Pons (tissue), 1 donor: ENCODE data around the gene KIF5A.

Experiments used
- DNase-seq: peaks from one replicate; pipeline ENCODE4 v3.0.0-alpha.2; 2016; ENCODE audit warnings: low spot score

KIF5A gene

DNA sequence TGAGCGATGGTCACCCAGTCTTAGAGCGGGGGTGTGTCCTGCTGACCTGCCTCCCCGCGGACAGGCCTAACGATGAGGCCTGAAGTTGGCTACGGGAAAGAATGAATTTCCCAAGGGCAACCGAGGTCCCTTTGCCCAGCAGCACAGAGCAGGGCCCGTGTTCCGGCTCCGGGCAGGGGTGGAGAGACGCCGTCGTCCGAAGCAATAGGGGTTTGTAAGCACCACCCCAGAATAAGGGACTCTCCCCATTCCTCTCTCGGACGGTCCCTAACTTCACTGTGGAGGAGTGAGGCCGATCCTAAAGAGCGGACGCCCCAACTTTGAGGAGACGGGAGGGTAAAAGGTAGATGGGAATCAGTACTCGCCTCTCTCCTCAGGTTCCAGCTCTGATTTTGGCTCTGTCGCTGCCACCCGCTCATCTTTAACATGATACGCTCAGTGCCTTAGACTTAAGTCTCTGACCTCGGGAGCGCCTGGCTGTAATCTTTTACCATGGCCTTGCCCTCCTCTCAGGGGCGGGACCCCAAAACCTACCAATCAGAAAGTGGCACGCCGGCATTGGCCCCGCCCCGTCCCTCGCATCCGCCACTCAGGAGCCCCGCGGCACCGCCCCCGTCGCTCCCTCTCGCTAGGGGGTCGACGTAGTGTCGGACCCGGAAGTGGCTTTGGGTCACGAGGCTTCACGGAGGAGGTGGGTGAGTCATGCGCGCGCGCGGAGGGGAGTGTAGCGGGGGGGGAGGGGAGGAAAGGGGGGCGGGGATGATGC is 29.6 kb upstream of the KIF5A start, which contains the start of gene DDIT3:
Gene DDIT3, minus strand, starts transcription at position 462 of the 766 bp plus-strand sequence. CDS start 3,108 bp downstream, outside the sequence.
- DNase-seq: peak; percentile 98

DNA sequence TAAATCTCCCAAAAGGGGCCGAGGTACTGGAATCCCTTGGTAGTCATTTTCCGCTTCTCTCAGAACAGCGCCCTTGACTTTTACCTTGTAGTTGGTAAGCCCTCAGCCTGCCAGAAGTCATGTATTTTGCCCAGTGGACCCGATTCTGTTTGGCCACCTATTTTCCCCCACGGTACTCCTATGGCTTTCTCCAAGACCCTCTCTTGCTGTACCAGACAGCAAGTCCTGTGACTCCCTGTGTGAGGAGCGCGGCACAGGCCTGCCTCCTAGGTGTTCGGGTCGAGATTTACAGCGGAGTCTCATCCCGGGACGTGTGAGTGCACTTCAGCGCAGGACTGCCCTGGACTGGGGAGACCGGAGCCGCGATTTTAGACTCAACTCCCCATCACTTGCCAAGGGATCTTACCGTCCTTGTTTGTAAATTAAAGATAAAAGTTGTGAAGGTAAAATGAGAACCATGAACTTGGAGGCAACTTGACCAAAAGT is 28.3 kb upstream of the KIF5A start:
- DNase-seq: peak; percentile 59

DNA sequence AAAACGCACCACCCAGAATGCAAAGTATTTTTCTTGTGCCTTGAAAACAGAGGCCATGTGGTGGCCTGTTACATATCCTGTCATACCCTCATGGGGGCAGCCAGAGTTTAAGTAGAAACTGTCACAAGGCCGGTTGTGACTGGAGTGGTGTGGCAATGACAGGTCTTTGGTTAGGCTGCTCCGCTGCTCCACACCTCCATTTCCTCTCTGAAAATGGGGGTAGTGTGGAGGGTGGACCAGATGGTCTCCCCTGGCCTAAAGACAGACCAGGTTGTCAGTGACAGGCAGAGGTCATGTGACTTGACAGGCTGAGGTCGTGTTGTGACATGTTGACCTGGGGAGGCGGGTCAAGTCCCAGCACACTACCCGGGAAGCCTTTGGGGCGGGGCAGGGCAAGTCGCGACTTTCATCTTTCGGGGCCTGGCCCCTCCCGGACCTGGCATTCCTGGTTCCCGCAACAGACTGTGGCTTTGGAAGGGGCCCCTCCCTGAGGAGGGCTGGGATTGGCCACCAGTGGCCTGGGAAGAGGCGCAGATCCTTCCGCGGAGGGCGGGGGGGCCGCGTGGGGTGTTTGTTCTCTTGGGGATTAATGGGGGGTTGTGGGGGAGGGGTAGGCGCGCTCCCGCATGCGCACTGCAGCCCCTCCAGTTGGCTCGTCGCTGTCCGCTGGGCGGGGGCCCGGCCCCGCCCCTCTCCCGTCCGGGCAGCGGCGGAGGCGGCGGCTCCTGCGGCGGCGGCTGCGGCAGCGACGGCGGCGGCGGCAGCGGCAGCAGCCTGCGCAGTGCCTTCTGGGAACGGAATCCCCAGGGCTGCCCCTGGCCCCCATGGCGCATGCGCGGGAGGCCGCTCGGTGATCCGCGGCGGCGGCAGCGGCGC is 27.6 kb upstream of the KIF5A start, which contains the start of gene MBD6:
Gene MBD6, plus strand, starts transcription at position 814 of the 876 bp plus-strand sequence. CDS start 1,480 bp downstream, outside the sequence.
- DNase-seq: peak; percentile 90

DNA sequence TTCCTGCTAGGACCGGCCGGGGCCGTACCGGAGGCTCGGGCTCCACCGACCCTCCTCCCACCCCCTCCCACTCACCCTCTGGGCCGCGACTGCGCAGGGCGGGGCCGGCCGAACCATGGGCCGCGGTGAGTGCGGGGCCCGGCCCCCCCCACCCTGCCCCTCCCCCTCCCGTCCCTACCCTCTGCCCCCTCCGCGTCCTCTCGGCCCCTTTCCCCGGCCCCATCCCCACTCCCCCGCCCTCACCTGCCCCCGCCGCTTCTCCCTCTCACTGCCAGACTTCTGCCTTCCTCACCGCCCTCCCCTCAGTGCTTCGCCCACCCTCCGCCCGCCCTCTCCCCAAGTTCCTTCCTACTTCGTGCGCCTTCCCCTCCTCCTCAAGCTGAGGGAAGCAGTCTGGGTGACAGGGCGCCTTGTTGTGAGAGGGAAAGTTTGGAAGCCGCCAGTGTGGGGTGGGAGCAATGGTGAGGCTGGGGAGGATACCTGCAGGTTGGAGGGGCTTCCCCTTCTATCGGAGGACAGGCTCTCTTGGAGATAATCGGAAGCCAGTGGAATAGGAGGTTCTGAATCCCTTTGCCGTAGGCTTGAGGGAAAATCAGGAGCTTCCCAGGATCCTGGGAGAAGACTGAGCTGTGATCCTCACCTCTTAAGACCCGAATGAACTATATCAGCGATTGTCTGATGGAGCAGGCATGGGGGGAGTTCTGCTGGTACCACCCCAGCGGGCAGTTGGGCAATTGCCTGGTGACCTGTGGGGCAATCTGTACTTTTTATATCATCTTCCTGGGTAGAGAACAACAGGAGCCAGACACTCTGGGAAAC is 26.7 kb upstream of the KIF5A start:
- DNase-seq: peak; percentile 59

DNA sequence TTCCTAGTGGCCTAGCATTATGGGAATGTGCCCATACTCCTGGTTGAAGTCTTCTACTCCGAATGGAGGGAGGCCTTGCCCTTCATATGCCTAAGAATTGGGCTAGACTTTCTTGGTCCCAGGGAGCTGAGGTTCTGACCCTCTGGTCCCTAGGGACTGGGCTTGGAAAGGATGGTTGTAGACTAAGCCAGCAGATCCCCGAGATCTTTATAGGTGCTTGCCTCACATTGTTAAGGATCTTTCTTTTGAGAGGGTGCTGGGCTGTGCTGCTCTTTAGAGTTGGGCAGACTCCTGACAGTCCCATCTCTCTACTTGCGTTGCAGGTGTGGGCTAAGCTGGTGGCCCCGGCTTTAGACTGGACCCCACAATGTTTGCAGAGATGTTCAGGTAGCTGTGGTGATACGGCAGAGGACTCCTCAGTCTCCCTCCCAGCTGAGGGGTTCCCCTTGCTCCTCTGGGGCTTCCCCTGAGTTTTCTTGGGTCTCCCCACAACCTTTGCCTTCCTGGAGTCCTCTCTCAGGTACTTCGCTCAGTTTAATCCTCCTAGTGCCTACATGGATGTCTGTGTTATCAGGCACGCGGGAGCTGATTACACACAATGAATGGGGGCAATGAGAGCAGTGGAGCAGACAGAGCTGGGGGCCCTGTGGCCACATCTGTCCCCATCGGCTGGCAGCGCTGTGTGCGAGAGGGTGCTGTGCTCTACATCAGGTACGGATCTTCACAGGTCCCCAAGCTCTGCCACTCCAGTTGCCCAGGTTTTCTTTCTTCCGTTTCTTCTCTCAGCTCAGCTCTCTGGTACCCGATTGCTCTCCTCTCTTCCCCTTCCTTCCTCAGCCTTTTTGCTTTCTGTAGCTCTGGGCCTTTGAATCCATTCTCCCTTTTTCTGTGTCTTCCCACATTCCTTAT is 25.9 kb upstream of the KIF5A start:
- no peak for DNase-seq

DNA sequence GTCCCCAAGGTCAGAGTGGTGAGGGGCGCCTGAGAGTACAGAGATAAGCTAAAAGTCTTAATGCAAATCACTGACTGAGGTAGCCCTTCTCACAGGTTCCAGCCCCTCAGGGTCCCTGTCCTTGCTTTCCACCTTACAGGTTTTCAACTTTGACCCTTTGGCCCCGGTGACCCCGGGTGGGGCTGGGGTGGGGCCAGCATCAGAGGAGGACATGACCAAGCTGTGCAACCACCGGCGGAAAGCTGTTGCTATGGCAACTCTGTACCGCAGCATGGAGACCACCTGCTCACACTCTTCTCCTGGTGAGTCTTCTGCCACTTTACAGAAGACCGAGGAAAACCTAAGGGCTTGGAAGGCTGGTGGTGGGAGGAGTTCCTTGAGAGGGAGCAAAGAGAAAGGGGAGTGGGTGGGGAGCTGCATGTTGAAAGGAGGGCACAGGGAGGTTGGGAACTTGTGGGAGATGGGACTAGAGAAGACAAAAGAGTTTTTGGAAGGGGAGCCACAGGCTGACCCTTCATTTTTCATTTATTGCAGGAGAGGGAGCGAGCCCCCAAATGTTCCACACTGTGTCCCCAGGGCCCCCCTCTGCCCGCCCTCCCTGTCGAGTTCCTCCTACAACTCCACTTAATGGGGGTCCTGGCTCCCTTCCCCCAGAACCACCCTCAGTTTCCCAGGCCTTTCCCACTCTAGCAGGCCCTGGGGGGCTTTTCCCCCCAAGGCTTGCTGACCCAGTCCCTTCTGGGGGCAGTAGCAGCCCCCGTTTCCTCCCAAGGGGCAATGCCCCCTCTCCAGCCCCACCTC is 24.8 kb upstream of the KIF5A start:
- DNase-seq: no peak

DNA sequence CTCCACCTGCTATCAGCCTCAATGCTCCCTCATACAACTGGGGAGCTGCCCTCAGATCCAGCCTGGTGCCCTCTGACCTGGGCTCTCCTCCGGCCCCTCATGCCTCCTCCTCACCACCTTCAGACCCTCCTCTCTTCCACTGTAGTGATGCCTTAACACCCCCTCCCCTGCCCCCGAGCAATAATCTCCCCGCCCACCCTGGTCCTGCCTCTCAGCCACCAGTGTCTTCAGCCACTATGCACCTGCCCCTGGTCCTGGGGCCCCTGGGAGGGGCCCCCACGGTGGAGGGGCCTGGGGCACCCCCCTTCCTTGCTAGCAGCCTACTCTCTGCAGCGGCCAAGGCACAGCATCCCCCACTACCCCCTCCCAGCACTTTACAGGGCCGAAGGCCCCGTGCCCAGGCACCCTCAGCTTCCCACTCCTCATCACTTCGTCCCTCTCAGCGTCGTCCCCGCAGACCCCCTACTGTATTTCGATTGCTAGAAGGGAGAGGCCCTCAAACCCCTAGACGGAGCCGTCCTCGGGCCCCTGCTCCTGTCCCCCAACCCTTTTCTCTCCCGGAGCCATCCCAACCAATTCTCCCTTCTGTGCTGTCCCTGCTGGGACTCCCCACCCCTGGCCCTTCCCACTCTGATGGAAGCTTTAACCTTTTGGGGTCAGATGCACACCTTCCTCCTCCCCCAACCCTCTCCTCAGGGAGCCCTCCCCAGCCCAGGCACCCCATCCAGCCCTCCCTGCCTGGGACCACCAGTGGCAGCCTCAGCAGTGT is 24.0 kb upstream of the KIF5A start:
- no peak for DNase-seq

DNA sequence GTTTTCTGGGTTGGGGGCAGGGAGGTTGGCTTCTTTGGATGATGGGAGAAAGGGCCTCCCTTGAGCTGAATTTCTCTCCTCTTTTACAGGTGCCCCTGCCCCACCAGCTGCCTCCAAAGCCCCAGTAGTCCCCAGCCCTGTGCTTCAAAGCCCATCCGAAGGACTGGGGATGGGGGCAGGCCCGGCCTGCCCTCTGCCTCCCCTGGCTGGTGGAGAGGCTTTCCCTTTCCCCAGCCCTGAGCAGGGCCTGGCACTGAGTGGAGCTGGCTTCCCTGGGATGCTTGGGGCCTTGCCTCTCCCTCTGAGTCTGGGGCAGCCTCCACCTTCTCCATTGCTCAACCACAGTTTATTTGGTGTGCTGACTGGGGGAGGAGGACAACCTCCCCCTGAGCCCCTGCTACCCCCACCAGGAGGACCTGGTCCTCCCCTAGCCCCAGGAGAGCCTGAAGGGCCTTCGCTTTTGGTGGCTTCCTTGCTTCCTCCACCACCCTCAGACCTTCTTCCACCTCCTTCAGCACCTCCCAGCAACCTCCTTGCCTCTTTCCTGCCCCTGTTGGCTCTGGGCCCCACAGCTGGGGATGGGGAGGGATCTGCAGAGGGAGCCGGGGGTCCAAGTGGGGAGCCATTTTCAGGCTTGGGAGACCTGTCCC is 23.2 kb upstream of the KIF5A start:
- no peak for DNase-seq

DNA sequence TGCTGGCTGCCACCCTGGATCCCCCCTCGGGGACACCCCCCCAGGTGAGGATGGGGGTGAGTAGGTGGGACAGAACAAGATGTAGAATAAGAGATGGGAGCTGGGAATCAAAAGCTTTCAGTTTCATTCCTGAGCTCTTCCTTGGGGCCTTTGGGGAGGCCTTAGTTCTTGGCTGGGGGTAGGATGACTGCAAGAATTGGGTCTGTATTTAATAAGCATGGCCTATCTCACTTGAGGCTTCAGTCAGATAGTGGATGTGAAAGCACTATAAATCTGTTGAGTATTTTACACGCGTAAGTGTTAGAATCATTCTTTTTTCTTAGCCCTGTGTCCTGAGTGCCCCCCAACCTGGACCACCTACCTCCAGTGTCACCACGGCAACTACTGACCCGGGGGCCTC is 22.7 kb upstream of the KIF5A start:
- no peak for DNase-seq

DNA sequence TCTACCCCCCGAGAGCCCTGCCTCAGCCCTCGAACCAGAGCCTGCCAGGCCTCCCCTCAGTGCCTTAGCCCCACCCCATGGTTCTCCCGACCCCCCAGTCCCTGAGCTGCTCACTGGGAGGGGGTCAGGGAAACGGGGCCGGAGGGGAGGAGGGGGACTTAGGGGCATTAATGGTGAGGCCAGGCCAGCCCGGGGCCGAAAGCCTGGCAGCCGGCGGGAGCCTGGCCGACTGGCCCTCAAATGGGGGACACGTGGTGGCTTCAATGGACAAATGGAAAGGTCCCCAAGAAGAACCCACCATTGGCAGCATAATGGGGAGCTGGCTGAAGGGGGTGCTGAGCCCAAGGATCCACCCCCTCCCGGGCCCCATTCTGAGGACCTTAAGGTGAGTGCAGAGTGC is 21.7 kb upstream of the KIF5A start:
- DNase-seq: no peak

DNA sequence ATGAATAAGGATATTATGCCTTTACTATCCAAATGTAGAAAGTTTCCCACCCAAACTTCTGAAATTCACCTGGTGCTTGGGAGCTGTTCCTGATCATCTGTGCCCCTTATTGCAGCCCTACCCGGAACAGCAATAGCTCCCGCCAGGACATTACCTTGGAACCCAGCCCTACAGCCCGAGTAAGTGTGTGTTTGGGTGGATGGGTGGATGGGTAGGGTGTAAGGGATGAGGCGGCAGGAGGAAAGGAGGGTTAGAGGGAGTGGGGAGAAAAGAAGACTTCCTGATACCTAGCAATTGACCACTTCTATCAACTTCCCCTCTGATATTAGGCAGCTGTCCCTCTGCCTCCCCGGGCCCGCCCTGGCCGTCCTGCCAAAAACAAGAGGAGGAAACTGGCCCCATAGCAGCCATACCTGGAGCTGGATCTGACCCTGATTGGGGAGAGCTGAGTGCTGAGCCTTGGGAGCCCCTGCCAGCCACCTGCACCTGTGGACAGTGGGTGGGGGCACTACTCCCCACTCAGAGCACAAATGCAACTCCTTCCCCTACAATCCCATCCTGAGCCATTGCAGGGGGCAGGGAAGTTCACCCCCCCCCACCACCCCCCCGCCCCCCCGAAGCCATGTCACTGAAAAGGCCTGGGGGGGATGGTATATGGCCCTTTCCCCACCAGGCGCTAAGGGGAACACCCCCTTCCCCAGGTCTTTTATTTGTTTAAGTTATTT is 20.9 kb upstream of the KIF5A start:
- no peak for DNase-seq

DNA sequence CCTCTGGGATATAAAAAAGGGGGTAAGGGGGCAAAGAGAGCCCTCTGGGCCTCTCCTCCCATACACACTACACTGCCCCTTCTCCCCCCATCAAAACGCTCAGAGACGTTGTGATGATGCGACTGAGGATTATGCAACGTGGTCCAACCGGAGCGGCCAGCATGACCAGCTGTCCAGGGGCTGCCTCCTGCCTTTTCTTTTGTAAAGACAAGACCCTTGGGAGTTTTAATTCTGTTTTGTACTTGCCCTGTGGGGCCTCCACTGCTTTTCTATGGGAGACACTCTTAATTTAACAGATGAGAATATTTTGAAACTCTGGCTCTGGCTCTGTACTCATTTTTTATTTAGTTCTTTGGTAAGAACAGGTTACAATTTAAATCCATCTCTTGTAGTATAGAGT is 20.0 kb upstream of the KIF5A start:
- no peak for DNase-seq

DNA sequence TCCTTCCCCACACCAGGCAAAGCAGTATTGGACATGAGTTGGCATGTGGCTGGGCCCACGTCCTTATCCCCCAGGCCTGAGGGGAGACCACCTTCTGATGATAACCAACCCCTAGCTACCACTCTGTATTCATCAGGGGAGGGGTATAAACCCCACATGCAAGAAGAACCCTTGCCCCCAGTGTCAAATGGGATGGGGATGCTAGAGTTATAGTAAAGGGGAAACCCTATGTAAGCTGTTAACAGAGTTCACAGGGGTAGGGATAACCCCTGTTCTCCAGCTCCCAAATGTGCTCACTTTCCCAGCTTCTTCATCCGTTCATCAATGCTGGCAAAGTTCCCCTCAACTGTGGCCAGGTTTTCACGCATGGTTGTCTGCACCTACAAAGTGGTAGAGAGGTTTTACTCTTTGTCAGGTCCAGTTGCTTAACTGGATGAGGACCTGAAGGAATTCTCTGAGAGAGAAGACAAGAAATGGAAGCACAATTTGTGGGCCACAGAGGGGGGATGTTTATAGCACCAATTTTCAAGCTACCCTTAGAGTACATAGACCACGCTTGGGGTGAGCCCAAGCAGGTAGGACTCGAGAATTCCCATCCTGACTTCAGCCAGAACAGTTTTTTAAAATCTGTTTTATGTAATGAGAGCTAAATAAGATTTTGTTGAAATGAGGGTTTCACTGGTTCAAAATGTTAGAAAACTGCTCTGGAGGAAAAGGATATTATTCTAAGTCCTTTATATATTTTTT is 19.3 kb upstream of the KIF5A start:
- no peak for DNase-seq

DNA sequence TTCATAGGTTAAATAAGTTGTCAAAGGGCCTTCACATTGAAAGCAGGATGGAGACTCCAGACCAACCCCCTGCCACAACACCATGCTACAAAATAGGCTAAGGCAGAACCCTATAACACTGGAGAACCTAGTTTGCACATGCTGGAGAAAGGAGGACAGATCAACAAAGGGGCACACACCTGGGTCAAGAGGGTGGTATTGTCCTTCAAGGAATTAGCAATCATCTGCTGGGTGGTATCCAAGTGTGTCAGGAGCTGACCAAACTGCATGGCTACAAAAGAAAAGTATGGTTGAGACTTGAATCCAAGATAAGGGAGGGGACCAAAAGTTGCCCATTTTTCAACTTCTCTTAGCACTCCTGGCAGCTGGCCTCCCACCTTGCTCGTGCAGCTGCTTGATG is 18.0 kb upstream of the KIF5A start:
- no peak for DNase-seq

DNA sequence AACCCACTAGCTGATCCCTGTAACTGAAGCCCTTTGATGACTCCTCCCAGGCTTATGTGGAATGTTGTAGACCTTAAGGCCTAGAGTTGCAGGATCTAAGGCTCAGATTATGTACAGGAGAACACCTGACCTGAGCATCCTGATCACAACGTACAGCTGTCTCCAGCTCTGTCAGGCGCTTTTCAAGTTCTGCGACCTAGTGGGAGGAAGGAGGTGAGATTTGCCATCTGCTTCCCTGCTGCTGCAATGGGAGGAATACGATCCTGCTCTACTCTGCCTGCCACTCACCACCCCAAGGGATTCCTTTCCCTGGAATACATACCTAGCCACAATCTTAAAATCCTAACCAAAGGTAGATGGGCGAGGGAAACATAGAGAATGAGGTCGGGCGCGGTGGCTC is 16.7 kb upstream of the KIF5A start:
- DNase-seq: no peak

DNA sequence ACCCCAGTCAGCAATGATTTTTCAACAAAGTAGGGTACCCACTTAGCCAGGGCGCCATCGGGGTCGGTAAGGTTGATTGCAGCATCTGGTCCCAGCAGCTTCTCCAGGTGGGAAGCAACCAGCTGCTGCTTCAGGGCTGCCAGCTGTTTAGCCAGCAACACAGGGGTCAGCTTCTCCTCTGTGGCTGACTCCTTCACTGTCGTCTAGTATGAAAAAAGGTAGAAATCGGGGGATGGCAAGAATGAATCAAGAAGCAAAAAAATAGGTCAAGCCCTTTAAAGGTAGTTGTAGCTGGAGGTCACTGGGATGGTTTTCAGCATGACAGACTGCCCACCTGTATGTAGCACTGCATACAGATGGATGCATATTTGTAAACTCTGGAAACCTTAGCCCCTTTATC is 15.6 kb upstream of the KIF5A start:
- DNase-seq: no peak

DNA sequence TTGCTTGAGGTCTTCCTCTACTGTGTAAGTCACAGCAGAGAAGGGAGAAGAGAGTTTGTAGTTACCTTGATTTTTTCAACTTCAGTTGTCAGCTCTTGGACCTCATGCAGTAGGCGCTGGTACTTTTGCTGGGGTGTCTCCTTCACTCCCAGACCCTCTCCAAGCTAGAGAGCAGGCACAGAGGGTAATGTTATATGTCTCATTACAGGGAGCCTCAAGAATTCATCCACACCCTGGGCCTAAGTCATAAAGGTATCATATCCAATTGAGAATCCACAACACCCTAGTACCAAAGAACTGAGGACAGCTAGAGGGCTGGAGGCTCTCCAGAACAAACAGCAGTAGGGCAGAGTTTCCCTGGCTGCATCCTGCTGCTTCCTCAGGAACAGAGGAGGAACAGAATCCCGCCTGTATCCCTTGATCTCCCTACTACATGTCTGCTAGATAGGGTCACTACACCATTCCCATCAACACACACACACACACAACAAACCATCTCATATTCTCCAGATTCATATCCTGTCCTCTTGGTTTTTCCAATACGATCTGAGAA is 14.8 kb upstream of the KIF5A start:
- no peak for DNase-seq
